H9 (cell line): ENCODE results near the gene SPNS3. TPM values are rescaled to one million over a fixed set of nuclear protein-coding genes. Genes with fewer than 3 reads are reported as not detected.

Source experiments
- DNase-seq: peaks from one replicate; pipeline ENCODE4 v3.0.0-alpha.2; 2017
- H2AFZ ChIP-seq: one replicate; pipeline ENCODE4 v1.6.1; 2013; ENCODE audit warnings: mild to moderate bottlenecking, low read length, control low read depth, moderate library complexity
- H2AK5ac ChIP-seq: 2 replicates; pipeline ENCODE4 v1.6.1; 2013; ENCODE audit warnings: low read length, control low read depth, mixed read lengths; ENCODE audit not compliant: insufficient read length
- H2BK120ac ChIP-seq: one replicate; pipeline ENCODE4 v1.6.1; 2013; ENCODE audit warnings: low read depth, mild to moderate bottlenecking, low read length, control low read depth, inconsistent platforms; ENCODE audit not compliant: poor library complexity, severe bottlenecking
- H2BK12ac ChIP-seq: 2 replicates; pipeline ENCODE4 v1.6.1; 2013; ENCODE audit warnings: low read length, control low read depth, mixed read lengths, low read depth; ENCODE audit not compliant: insufficient read length
- H2BK15ac ChIP-seq: 2 replicates; pipeline ENCODE4 v1.6.1; 2013; ENCODE audit warnings: low read depth, low read length, control low read depth
- H2BK20ac ChIP-seq: one replicate; pipeline ENCODE4 v1.6.1; 2013; ENCODE audit warnings: low read depth, mild to moderate bottlenecking, low read length, control low read depth, inconsistent platforms; ENCODE audit not compliant: poor library complexity, severe bottlenecking
- H2BK5ac ChIP-seq: 2 replicates; pipeline ENCODE4 v1.6.1; 2013; ENCODE audit warnings: low read length, control low read depth, mixed read lengths; ENCODE audit not compliant: insufficient read length
- H3K14ac ChIP-seq: 2 replicates; pipeline ENCODE4 v1.6.1; 2013; ENCODE audit warnings: low read length, control low read depth; ENCODE audit not compliant: insufficient read depth
- H3K18ac ChIP-seq: 2 replicates; pipeline ENCODE4 v1.6.1; 2013; ENCODE audit warnings: low read depth, mild to moderate bottlenecking, mixed read lengths, low read length, control low read depth; ENCODE audit not compliant: insufficient read length
- H3K23ac ChIP-seq: 2 replicates; pipeline ENCODE4 v1.6.1; 2013; ENCODE audit warnings: low read length, control low read depth, mixed read lengths, low read depth; ENCODE audit not compliant: insufficient read length
- H3K23me2 ChIP-seq: 2 replicates; pipeline ENCODE4 v1.6.1; 2013; ENCODE audit warnings: low read depth, mild to moderate bottlenecking, mixed read lengths, low read length, control low read depth; ENCODE audit not compliant: insufficient read length, poor library complexity, severe bottlenecking
- H3K27ac ChIP-seq: 2 replicates; pipeline ENCODE4 v1.5.1; 2013; ENCODE audit warnings: low read length, control low read depth, mixed read lengths, low read depth; ENCODE audit not compliant: insufficient read length
- H3K27me3 ChIP-seq: 2 replicates; pipeline ENCODE4 v1.6.1; 2013; ENCODE audit warnings: low read length, control low read depth, inconsistent platforms; ENCODE audit not compliant: insufficient read depth
- H3K4ac ChIP-seq: 2 replicates; pipeline ENCODE4 v1.6.1; 2013; ENCODE audit warnings: low read depth, mild to moderate bottlenecking, control low read depth, inconsistent platforms, low read length, moderate library complexity
- H3K4me1 ChIP-seq: 2 replicates; pipeline ENCODE4 v1.6.1; 2013; ENCODE audit warnings: low read length, control low read depth, inconsistent platforms; ENCODE audit not compliant: insufficient read depth
- H3K4me2 ChIP-seq: 2 replicates; pipeline ENCODE4 v1.6.1; 2013; ENCODE audit warnings: low read length, control low read depth, mixed read lengths; ENCODE audit not compliant: insufficient read length, insufficient read depth
- H3K56ac ChIP-seq: 2 replicates; pipeline ENCODE4 v1.6.1; 2013; ENCODE audit warnings: low read depth, mild to moderate bottlenecking, mixed read lengths, low read length, control low read depth; ENCODE audit not compliant: insufficient read length
- H3K79me1 ChIP-seq: 2 replicates; pipeline ENCODE4 v1.6.1; 2013; ENCODE audit warnings: low read depth, mild to moderate bottlenecking, moderate library complexity, low read length, control low read depth, inconsistent platforms; ENCODE audit not compliant: insufficient read depth, poor library complexity, severe bottlenecking
- H3K79me2 ChIP-seq: 2 replicates; pipeline ENCODE4 v1.6.1; 2013; ENCODE audit warnings: low read length, control low read depth, inconsistent platforms; ENCODE audit not compliant: insufficient read depth
- H3K9ac ChIP-seq: 2 replicates; pipeline ENCODE4 v1.6.1; 2013; ENCODE audit warnings: low read length, control low read depth, mixed read lengths; ENCODE audit not compliant: insufficient read length; ENCODE audit errors: extremely low read depth
- H3K9me3 ChIP-seq: one replicate; pipeline ENCODE4 v1.6.1; 2013; ENCODE audit warnings: low read depth, low read length, inconsistent platforms; ENCODE audit not compliant: control insufficient read depth
- H3T11ph ChIP-seq: one replicate; pipeline ENCODE4 v1.6.1; 2013; ENCODE audit warnings: mild to moderate bottlenecking, low read length, control low read depth, inconsistent platforms
- H4K20me1 ChIP-seq: one replicate; pipeline ENCODE4 v1.6.1; 2013; ENCODE audit not compliant: control insufficient read depth, insufficient read length, insufficient read depth
- H4K5ac ChIP-seq: 2 replicates; pipeline ENCODE4 v1.6.1; 2013; ENCODE audit warnings: low read depth, mild to moderate bottlenecking, mixed read lengths, low read length, control low read depth; ENCODE audit not compliant: insufficient read length
- H4K8ac ChIP-seq: replicated peaks from 2 replicates; pipeline ENCODE4 v1.6.1; 2013; ENCODE audit warnings: low read length, control low read depth, mixed read lengths, low read depth; ENCODE audit not compliant: insufficient read length
- H4K91ac ChIP-seq: 2 replicates; pipeline ENCODE4 v1.6.1; 2013; ENCODE audit warnings: low read depth, mild to moderate bottlenecking, moderate library complexity, mixed read lengths, low read length, control low read depth; ENCODE audit not compliant: insufficient read length
- H3K27ac Mint-ChIP-seq, 3 experiments: 2 replicates in 2 of 3; 3 replicates in 1 of 3; pipeline ENCODE4 v1.8.0; 2020 to 2021; ENCODE audit warnings: mixed read lengths in 3 of 3, mild to moderate bottlenecking in 1 of 3, moderate library complexity in 1 of 3
- H3K27me3 Mint-ChIP-seq: 2 replicates; pipeline ENCODE4 v1.8.0; 2021; ENCODE audit warnings: low read depth, mild to moderate bottlenecking, moderate library complexity, mixed read lengths
- H3K36me3 Mint-ChIP-seq, 3 experiments: 2 replicates in 2 of 3; 3 replicates in 1 of 3; pipeline ENCODE4 v1.8.0; 2020 to 2021; ENCODE audit warnings: low read depth in 3 of 3, mixed read lengths in 3 of 3; ENCODE audit not compliant: insufficient read depth in 1 of 3
- H3K4me1 Mint-ChIP-seq, 2 experiments: 2 replicates each; pipeline ENCODE4 v1.8.0; 2020; ENCODE audit warnings: mixed read lengths in 2 of 2
- H3K4me3 Mint-ChIP-seq, 2 experiments: 2 replicates in 1 of 2; 3 replicates in 1 of 2; pipeline ENCODE4 v1.8.0; 2020 to 2021; ENCODE audit warnings: mild to moderate bottlenecking in 2 of 2, mixed read lengths in 2 of 2, moderate library complexity in 1 of 2
- H3K9me3 Mint-ChIP-seq, 2 experiments: 2 replicates in 1 of 2; 3 replicates in 1 of 2; pipeline ENCODE4 v1.8.0; 2020; ENCODE audit warnings: mild to moderate bottlenecking in 2 of 2, mixed read lengths in 2 of 2, moderate library complexity in 1 of 2
- WGBS: extraction: QIAGEN DNeasy Blood & Tissue Kit; methylation state at CpG from one replicate; pipeline ENCODE4 v1.1.7; 2013; ENCODE audit warnings: missing lambda C conversion rate, low lambda C conversion rate, mixed read lengths; ENCODE audit not compliant: insufficient read length; ENCODE audit errors: extremely low coverage; 5-methylcytosine and 5-hydroxymethylcytosine counted together
- total RNA-seq: library from RNA; stranded (reverse); gene quantifications from 2 replicates; pipeline ENCODE4 v1.2.1, GENCODE V29; 2021
- TF ChIP-seq, protein P1 (sequence below): fragments of 200-600 bp; sonication (generic); conservative IDR thresholded peaks from 3 replicates; pipeline ENCODE4 v1.8.0; 2021; ENCODE audit warnings: antibody characterized with exemption, mild to moderate bottlenecking

The SPNS3 gene
- total RNA-seq, 1 experiment from 2014 or later, result not detected

DNA sequence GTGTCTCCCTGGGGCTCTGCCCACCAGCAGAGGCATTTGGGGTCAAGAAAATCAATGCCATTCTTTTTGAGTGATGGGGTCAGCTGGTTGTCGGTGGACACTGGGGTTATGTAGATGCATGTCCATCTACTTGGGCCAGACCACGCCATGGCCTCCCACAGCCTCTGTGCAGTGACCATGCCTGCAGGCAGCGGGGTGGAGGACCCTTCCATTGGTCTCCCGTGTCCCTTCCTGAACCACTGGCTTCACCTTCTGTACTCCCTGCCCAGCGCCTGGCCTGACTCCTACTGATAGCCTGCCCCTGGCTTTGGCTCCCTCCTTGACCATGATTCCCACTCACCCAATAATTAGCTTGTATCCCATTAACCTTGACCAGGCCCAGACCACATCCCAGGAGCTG lies 28.0 kb upstream of the SPNS3 start:
- no peak overlapping the region for H3K18ac ChIP-seq
- peaks cover 10 to 13% of the 10 kb centered on the region in 2 experiments for H3K4me1 Mint-ChIP-seq
- no peak overlapping the region for H3K14ac ChIP-seq
- no peak overlapping the region for H3K23ac ChIP-seq
- H3T11ph ChIP-seq, result no peak overlapping the region
- H3K27me3 ChIP-seq, result no peaks in the 10 kb centered on the region
- no peak overlapping the region for H4K8ac ChIP-seq
- no peak overlapping the region for H2BK20ac ChIP-seq
- no peak overlapping the region for H2AK5ac ChIP-seq
- DNase-seq, result no peak
- H3K23me2 ChIP-seq, result no peaks in the 10 kb centered on the region
- no peak overlapping the region for H3K56ac ChIP-seq
- no peak overlapping the region for H2BK5ac ChIP-seq
- no peaks in the 10 kb centered on the region for H3K27me3 Mint-ChIP-seq
- no peak overlapping the region for H3K4me3 Mint-ChIP-seq
- no peak overlapping the region for H2BK120ac ChIP-seq
- peak overlapping the region in 2 of 3 experiments; percentile 39 to 43; a peak in 3 of 7 replicates for H3K27ac Mint-ChIP-seq
- no peak overlapping the region for H3K4ac ChIP-seq
- no peaks in the 10 kb centered on the region for H3K9me3 ChIP-seq
- TF ChIP-seq, protein P1, sequence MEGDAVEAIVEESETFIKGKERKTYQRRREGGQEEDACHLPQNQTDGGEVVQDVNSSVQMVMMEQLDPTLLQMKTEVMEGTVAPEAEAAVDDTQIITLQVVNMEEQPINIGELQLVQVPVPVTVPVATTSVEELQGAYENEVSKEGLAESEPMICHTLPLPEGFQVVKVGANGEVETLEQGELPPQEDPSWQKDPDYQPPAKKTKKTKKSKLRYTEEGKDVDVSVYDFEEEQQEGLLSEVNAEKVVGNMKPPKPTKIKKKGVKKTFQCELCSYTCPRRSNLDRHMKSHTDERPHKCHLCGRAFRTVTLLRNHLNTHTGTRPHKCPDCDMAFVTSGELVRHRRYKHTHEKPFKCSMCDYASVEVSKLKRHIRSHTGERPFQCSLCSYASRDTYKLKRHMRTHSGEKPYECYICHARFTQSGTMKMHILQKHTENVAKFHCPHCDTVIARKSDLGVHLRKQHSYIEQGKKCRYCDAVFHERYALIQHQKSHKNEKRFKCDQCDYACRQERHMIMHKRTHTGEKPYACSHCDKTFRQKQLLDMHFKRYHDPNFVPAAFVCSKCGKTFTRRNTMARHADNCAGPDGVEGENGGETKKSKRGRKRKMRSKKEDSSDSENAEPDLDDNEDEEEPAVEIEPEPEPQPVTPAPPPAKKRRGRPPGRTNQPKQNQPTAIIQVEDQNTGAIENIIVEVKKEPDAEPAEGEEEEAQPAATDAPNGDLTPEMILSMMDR, result no peak
- H3K4me2 ChIP-seq, result no peak overlapping the region
- no peaks in the 10 kb centered on the region for H3K79me2 ChIP-seq
- H2BK15ac ChIP-seq, result no peak overlapping the region
- no peak overlapping the region for H2BK12ac ChIP-seq
- no peak overlapping the region for H3K9ac ChIP-seq
- H4K5ac ChIP-seq, result no peak overlapping the region
- no peaks in the 10 kb centered on the region for H4K20me1 ChIP-seq
- no CpG with 5 or more reads among the region's 5 CpGs for WGBS
- no peaks in the 10 kb centered on the region; the same call in 1 of the 2 replicates for H3K4me1 ChIP-seq
- no peaks in the 10 kb centered on the region for H3K9me3 Mint-ChIP-seq
- no peaks in the 10 kb centered on the region for H3K79me1 ChIP-seq
- H4K91ac ChIP-seq, result no peak overlapping the region
- no peak overlapping the region for H3K27ac ChIP-seq
- H3K36me3 Mint-ChIP-seq, result no peaks in the 10 kb centered on the region
- H2AFZ ChIP-seq, result no peak overlapping the region
